Sigmoid colon (tissue), 7 donors: ENCODE results near the gene CAMTA1. TPM values are rescaled to one million over a fixed set of nuclear protein-coding genes. Genes with fewer than 3 reads are reported as not detected.
"Not testable (repeated sequence)": the region's sequence is repeated elsewhere in the genome, so short reads cannot be mapped to it uniquely, and the experiment has no call there.

Source experiments
- DNase-seq: peaks from one replicate; pipeline ENCODE4 v3.0.0-alpha.2; 2019
- H3K27ac ChIP-seq, 4 donors: fragments of 200-600 bp; sonication (generic); one replicate each; pipeline ENCODE4 v1.5.1; 2016 to 2019; ENCODE audit warnings: mild to moderate bottlenecking in 1 of 4
- H3K27me3 ChIP-seq, 3 donors: fragments of 200-600 bp; sonication (generic); one replicate each; pipeline ENCODE4 v1.5.1; 2019; ENCODE audit warnings: mild to moderate bottlenecking in 1 of 3
- H3K36me3 ChIP-seq, 4 donors: fragments of 200-600 bp; sonication (generic); one replicate each; pipeline ENCODE4 v1.5.1; 2016 to 2019
- H3K4me1 ChIP-seq, 4 donors: fragments of 200-600 bp; sonication (generic); one replicate each; pipeline ENCODE4 v1.5.1; 2017 to 2019
- H3K4me3 ChIP-seq, 4 donors: fragments of 200-600 bp; sonication (generic); one replicate each; pipeline ENCODE4 v1.5.1; 2017 to 2019; ENCODE audit warnings: mild to moderate bottlenecking in 2 of 4, moderate library complexity in 1 of 4
- H3K9me3 ChIP-seq, 4 donors: fragments of 200-600 bp in 3 of 4; sonication (generic) in 3 of 4; one replicate each; pipeline versions ENCODE4 v1.5.1 to v1.6.1; 2013 to 2019
- CTCF ChIP-seq, 4 experiments: fragments of 450-650 bp in 3 of 4; fragments of 200-600 bp in 1 of 4; IDR thresholded peaks; one replicate each; pipeline ENCODE4 v1.5.1; 2016 to 2019; ENCODE audit warnings: antibody characterized with exemption in 4 of 4, mild to moderate bottlenecking in 3 of 4, moderate library complexity in 2 of 4
- EP300 ChIP-seq, 4 donors: sonication (generic); formaldehyde crosslinking; IDR thresholded peaks; one replicate each; pipeline ENCODE4 v1.6.1; 2017; ENCODE audit warnings: antibody characterized with exemption in 4 of 4
- POLR2A ChIP-seq, 2 donors: fragments of 450-650 bp; IDR thresholded peaks; one replicate each; pipeline ENCODE4 v1.6.1; 2016; ENCODE audit warnings: antibody characterized with exemption in 2 of 2, mild to moderate bottlenecking in 2 of 2, moderate library complexity in 2 of 2
- POLR2AphosphoS5 ChIP-seq, 4 donors: sonication (generic); formaldehyde crosslinking; IDR thresholded peaks; one replicate each; pipeline ENCODE4 v1.6.1; 2017; ENCODE audit warnings: antibody characterized with exemption in 4 of 4
- WGBS, 2 donors: extraction: QIAGEN DNeasy Blood & Tissue Kit; methylation state at CpG; one replicate each; pipeline ENCODE4 v1.1.7; 2013; 5-methylcytosine and 5-hydroxymethylcytosine counted together
- intact Hi-C: fragments of 100-400 bp; cut with DNase I; formaldehyde crosslinking; loops from one replicate; pipeline ENCODE4 v1.15.1; 2023
- polyA plus RNA-seq, 3 donors: library from polyadenylated mRNA; stranded (reverse); fragments of 200-250 nt; gene quantifications; one replicate each; pipeline ENCODE4 v1.2.3, GENCODE V29; 2013
- total RNA-seq, 4 donors: library from RNA; depleted of rRNA; stranded (reverse); fragments of >200 nt; gene quantifications; one replicate each; pipeline ENCODE4 v1.1.0, GENCODE V29; 2016
- donor health status: healthy with polysubstance abuse.
- donor health status: Bipolar disorder and iron deficiency.
- donor health status: healthy.

CAMTA1 gene
- total and polyA plus RNA-seq, 7 donors = 97.9 to 196 (median 177) TPM

- H3K4me1 ChIP-seq = peaks cover 0 to 60% (median 35%) of the 10 kb centered on the region in 4 donors
Measured at GRCh38 chr1:6807782-6808181, 22.5 kb downstream of the CAMTA1 start.

GRCh38 chr1:6809461-6809860, 24.2 kb downstream of the CAMTA1 start:
- no peak for DNase-seq
- no peak overlapping the region for H3K27ac ChIP-seq
- no peaks in the 10 kb centered on the region for H3K9me3 ChIP-seq
- no peak for TF ChIP-seq POLR2A (IDR thresholded peaks at IDR 0.05)
- no peak for TF ChIP-seq EP300 (IDR thresholded peaks at IDR 0.05)
- no peak for TF ChIP-seq POLR2AphosphoS5 (IDR thresholded peaks at IDR 0.05)
- no peak for TF ChIP-seq CTCF (IDR thresholded peaks at IDR 0.05)
- intact Hi-C loops = no loop called here
- H3K36me3 ChIP-seq = no peaks in the 10 kb centered on the region
- H3K27me3 ChIP-seq = no peaks in the 10 kb centered on the region
- no peak overlapping the region for H3K4me3 ChIP-seq
- H3K4me1 ChIP-seq = peaks cover 0 to 49% (median 34%) of the 10 kb centered on the region in 4 donors
- 96 to 99% methylated on average over 2 of the region's 2 CpGs for WGBS, 2 donors

More at GRCh38 chr1:6807782-6808181, 22.5 kb downstream of the CAMTA1 start:
- 23 to 69% methylated on average over 3 of the region's 3 CpGs for WGBS, 2 donors
- DNase-seq = no peak
- intact Hi-C loops = no loop called here
- H3K27ac ChIP-seq = no peak overlapping the region
- H3K36me3 ChIP-seq = no peaks in the 10 kb centered on the region
- no peaks in the 10 kb centered on the region for H3K9me3 ChIP-seq
- H3K4me3 ChIP-seq = no peak overlapping the region
- TF ChIP-seq EP300 (IDR thresholded peaks at IDR 0.05) = no peak
- TF ChIP-seq POLR2AphosphoS5 (IDR thresholded peaks at IDR 0.05) = no peak
- TF ChIP-seq POLR2A (IDR thresholded peaks at IDR 0.05) = no peak
- TF ChIP-seq CTCF (IDR thresholded peaks at IDR 0.05) = no peak
- H3K27me3 ChIP-seq = no peaks in the 10 kb centered on the region

- H3K27ac ChIP-seq, DNase-seq, H3K36me3 ChIP-seq, H3K27me3 ChIP-seq, H3K4me3 ChIP-seq, H3K9me3 ChIP-seq, intact Hi-C loops: not testable (repeated sequence)
- 95 to 96% methylated on average over 15 of the region's 15 CpGs for WGBS, 2 donors
- peaks cover 0 to 42% (median 34%) of the 10 kb centered on the region in 4 donors for H3K4me1 ChIP-seq
Measured at GRCh38 chr1:6810146-6810734, 25.0 kb downstream of the CAMTA1 start.

- DNase-seq = no peak
- WGBS, 2 donors = 76% methylated on average over 8 of the region's 8 CpGs
- Histone ChIP-seq H3K27ac (no peak overlapping the region), H3K9me3 (no peaks in the 10 kb centered on the region), H3K4me3 (no peak overlapping the region), H3K4me1 (peaks cover 0 to 30% (median 23%) of the 10 kb centered on the region in 4 donors), H3K36me3 (no peaks in the 10 kb centered on the region), H3K27me3 (no peaks in the 10 kb centered on the region)
- no peak for TF ChIP-seq EP300 (IDR thresholded peaks at IDR 0.05)
- no peak for TF ChIP-seq CTCF (IDR thresholded peaks at IDR 0.05)
- TF ChIP-seq POLR2A (IDR thresholded peaks at IDR 0.05) = no peak
- TF ChIP-seq POLR2AphosphoS5 (IDR thresholded peaks at IDR 0.05) = no peak
- intact Hi-C loops = no loop called here
Measured at GRCh38 chr1:6811583-6811982, 26.3 kb downstream of the CAMTA1 start.

GRCh38 chr1:6813165-6813564, 27.9 kb downstream of the CAMTA1 start:
- WGBS, 2 donors = 22 to 80% methylated on average over 1 of the region's 1 CpG
- intact Hi-C loops = no loop called here
- TF ChIP-seq CTCF (IDR thresholded peaks at IDR 0.05) (no peak), EP300 (IDR thresholded peaks at IDR 0.05) (no peak), POLR2A (IDR thresholded peaks at IDR 0.05) (no peak), POLR2AphosphoS5 (IDR thresholded peaks at IDR 0.05) (no peak)

More at GRCh38 chr1:6813165-6813564, 27.9 kb downstream of the CAMTA1 start:
- H3K4me3 ChIP-seq = no peak overlapping the region
- no peak for DNase-seq
- H3K9me3 ChIP-seq = no peaks in the 10 kb centered on the region
- H3K27ac ChIP-seq = no peak overlapping the region
- no peaks in the 10 kb centered on the region for H3K36me3 ChIP-seq
- H3K4me1 ChIP-seq = peaks cover 0 to 20% (median 14%) of the 10 kb centered on the region in 4 donors
- H3K27me3 ChIP-seq = no peaks in the 10 kb centered on the region
